Transverse colon (tissue), 4 donors: ENCODE measurements around the gene ZFP62. TPM values are rescaled to one million over a fixed set of nuclear protein-coding genes. Genes with fewer than 3 reads are reported as not detected.
A peak's percentile ranks its signal among the peaks of the same experiment; 100 is the strongest.
"Not testable (repeated sequence)": the region's sequence is repeated elsewhere in the genome, so short reads cannot be mapped to it uniquely, and the experiment has no call there.

ENCODE experiments used
- DNase-seq: peaks from one replicate; pipeline ENCODE4 v3.0.0-alpha.2; 2019
- H3K27ac ChIP-seq, 4 donors: fragments of 200-600 bp; sonication (generic); 2 replicates each; pipeline ENCODE4 v1.5.1; 2016 to 2018; ENCODE audit warnings: inconsistent platforms in 4 of 4
- H3K27me3 ChIP-seq: fragments of 200-600 bp; sonication (generic); 2 replicates; pipeline ENCODE4 v1.5.1; 2017; ENCODE audit warnings: inconsistent platforms
- H3K36me3 ChIP-seq, 4 donors: fragments of 200-600 bp; sonication (generic); 2 replicates each; pipeline ENCODE4 v1.5.1; 2017 to 2019; ENCODE audit warnings: inconsistent platforms in 4 of 4
- H3K4me1 ChIP-seq, 4 donors: fragments of 200-600 bp; sonication (generic); 2 replicates each; pipeline ENCODE4 v1.5.1; 2017 to 2020; ENCODE audit warnings: inconsistent platforms in 4 of 4
- H3K4me3 ChIP-seq, 4 donors: fragments of 200-600 bp; sonication (generic); 1 replicate in 1 of 4; 2 replicates in 3 of 4; pipeline versions ENCODE4 v1.5.1 to v1.6.1; 2017 to 2019; ENCODE audit warnings: inconsistent platforms in 4 of 4
- H3K9me3 ChIP-seq, 2 donors: fragments of 200-600 bp; sonication (generic); 2 replicates each; pipeline ENCODE4 v1.5.1; 2017 to 2019; ENCODE audit warnings: inconsistent platforms in 2 of 2
- CTCF ChIP-seq, 5 experiments: fragments of 200-600 bp in 3 of 5; fragments of 450-650 bp in 2 of 5; sonication (generic) in 3 of 5; IDR thresholded peaks; 1 replicate in 2 of 5; 2 replicates in 3 of 5; pipeline ENCODE4 v1.5.1; 2016 to 2017; ENCODE audit warnings: antibody characterized with exemption in 5 of 5, inconsistent platforms in 3 of 5, mild to moderate bottlenecking in 2 of 5, moderate library complexity in 1 of 5
- EP300 ChIP-seq: sonication (generic); formaldehyde crosslinking; IDR thresholded peaks from one replicate; pipeline ENCODE4 v1.6.1; 2017; ENCODE audit warnings: antibody characterized with exemption, low read depth
- POLR2A ChIP-seq: fragments of 450-650 bp; IDR thresholded peaks from one replicate; pipeline ENCODE4 v1.6.1; 2016; ENCODE audit warnings: antibody characterized with exemption, mild to moderate bottlenecking, moderate library complexity
- POLR2AphosphoS5 ChIP-seq, 3 donors: sonication (generic); formaldehyde crosslinking; IDR thresholded peaks; one replicate each; pipeline ENCODE4 v1.6.1; 2016; ENCODE audit warnings: antibody characterized with exemption in 3 of 3
- WGBS, 2 donors: methylation state at CpG; one replicate each; pipeline ENCODE4 v1.1.5; 2018; ENCODE audit warnings: low coverage in 1 of 2; 5-methylcytosine and 5-hydroxymethylcytosine counted together
- in situ Hi-C, 4 donors: fragments of 200-750 bp; cut with MboI; loops; one replicate each; pipeline versions ENCODE4 v1.15.0 to v1.15.1; 2017; ENCODE audit warnings: low sequenced_read_pairs in 3 of 4, low pct_ligation_motif_present in 1 of 4, low pct_unique_long_range_greater_than_20kb in 1 of 4
- intact Hi-C: fragments of 100-400 bp; cut with DNase I; formaldehyde crosslinking; loops from one replicate; pipeline ENCODE4 v1.15.1; 2023; ENCODE audit warnings: low total_unique reads
- total RNA-seq, 4 donors: library from RNA; depleted of rRNA; stranded (reverse); fragments of >200 nt; gene quantifications; one replicate each; pipeline ENCODE4 v1.1.0, GENCODE V29; 2016

ZFP62 gene
- total RNA-seq, 4 donors from 2014 or later: 4.1 to 35.7 (median 26.9) TPM

DNA sequence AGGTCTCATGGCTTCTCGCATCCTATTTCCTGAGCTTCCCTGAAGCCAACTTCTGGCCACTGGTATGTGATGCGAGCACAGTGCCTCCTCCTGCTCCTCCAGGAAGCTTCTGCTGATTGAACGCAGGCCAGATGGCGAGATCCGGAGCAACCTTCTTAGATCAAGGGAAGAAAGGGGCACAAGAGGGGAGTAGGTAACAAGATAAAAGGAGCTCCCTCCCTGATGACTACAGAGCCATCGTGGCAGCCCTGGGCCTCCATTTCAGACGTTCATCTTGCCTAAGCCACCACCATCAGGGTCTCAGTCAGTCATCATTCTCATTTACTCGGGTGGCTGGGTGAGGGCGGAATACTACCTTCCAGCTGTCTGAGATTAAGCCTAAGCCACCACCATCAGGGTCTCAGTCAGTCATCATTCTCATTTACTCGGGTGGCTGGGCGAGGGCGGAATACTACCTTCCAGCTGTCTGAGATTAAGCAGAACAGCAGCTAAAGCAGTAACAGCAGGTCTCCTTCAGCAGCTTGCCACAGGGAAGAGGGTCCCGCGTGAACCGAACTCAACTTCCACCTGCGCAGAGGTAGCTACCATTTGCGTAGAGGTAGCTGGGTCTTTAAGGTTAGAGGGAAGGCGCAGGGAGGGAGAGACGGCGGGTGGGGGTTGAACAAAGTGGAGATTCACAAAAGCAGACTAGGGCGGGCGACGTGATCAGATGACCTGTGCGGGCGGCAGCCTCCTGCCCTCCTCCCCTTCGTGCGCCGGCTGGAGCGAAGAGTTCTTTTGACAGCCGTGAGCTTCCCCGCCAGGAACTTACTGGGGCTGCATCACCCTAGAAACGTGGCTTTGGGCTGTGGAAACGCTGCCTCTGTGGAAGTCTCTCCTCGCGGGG lies 30.6 kb downstream of the ZFP62 start:
- TF ChIP-seq POLR2A (peak; percentile 77), CTCF (IDR thresholded peaks at IDR 0.05) (no peak), POLR2AphosphoS5 (IDR thresholded peaks at IDR 0.05) (peak in 2 of 3 donors; percentile 76 to 81)
- in situ Hi-C loops (no loop called here), intact Hi-C loops (no loop called here)
- no peaks in the 10 kb centered on the region for H3K27me3 ChIP-seq
- WGBS, 2 donors: 11% methylated on average over 35 of the region's 35 CpGs; no CpG with 5 or more reads in 1 of the 2 donors
- peaks cover 5 to 42% (median 15%) of the 10 kb centered on the region in 4 donors for H3K4me1 ChIP-seq
- peak overlapping the region; percentile 75 to 93 (median 88) for H3K4me3 ChIP-seq
- no peaks in the 10 kb centered on the region for H3K36me3 ChIP-seq
- peak overlapping the region; percentile 99 for H3K27ac ChIP-seq
- no peaks in the 10 kb centered on the region for H3K9me3 ChIP-seq
- peak; percentile 85 for DNase-seq

GRCh38 chr5:180829726-180830125 lies 31.4 kb downstream of the ZFP62 start:
- H3K9me3 ChIP-seq: no peaks in the 10 kb centered on the region
- no peak for DNase-seq
- peak overlapping the region in 1 of 4 donors; percentile 75 for H3K4me3 ChIP-seq
- peaks cover 5 to 49% (median 15%) of the 10 kb centered on the region in 4 donors for H3K4me1 ChIP-seq
- TF ChIP-seq POLR2AphosphoS5 (IDR thresholded peaks at IDR 0.05) (no peak), POLR2A (no peak), EP300 (no peak)
- in situ Hi-C loops: no loop called here
- H3K36me3 ChIP-seq: no peaks in the 10 kb centered on the region
- intact Hi-C loops: no loop called here
- no peaks in the 10 kb centered on the region for H3K27me3 ChIP-seq
- peak overlapping the region; percentile 99 for H3K27ac ChIP-seq
- 92 to 100% methylated on average over 1 to 5 of the region's 5 CpGs for WGBS, 2 donors

DNA sequence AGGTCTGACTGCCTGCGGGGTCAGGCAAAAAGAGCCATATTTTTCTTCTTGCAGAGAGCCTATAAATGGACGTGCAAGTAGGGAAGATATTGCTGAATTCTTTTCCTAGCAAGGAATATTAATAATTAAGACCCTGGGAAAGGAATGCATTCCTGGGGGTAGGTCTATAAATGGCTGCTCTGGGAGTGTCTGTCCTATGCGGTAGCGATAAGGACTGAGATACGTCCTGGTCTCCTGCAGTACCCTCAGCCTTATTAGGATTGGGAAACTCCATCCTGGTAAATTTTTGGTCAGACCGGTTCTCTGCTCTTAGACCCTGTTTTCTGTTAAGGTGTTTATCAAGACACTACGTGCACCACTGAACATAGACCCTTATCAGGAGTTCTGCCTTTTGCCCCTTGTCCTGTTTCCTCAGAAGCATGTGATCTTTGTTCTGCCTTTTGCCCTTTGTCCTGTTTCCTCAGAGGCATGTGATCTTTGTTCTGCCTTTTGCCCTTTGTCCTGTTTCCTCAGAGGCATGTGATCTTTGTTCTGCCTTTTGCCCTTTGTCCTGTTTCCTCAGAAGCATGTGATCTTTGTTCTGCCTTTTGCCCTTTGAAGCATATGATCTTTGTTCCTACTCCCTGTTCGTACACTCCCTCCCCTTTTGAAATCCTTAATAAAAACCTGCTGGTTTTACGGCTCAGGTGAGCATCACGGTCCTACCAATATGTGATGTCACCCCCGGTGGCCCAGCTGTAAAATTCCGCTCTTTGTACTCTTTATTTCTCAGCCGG lies 32.1 kb downstream of the ZFP62 start:
- in situ Hi-C loops, H3K4me3 ChIP-seq, DNase-seq, H3K27me3 ChIP-seq, H3K9me3 ChIP-seq, H3K36me3 ChIP-seq, intact Hi-C loops: not testable (repeated sequence)
- H3K4me1 ChIP-seq: peaks cover 5 to 57% (median 15%) of the 10 kb centered on the region in 4 donors
- peak overlapping the region; percentile 99 for H3K27ac ChIP-seq
- TF ChIP-seq POLR2AphosphoS5 (IDR thresholded peaks at IDR 0.05): peak in 1 of 3 donors; percentile 48
- whole genome bisulfite sequencing, 2 donors: 81 to 86% methylated on average over 13 of the region's 13 CpGs

DNA sequence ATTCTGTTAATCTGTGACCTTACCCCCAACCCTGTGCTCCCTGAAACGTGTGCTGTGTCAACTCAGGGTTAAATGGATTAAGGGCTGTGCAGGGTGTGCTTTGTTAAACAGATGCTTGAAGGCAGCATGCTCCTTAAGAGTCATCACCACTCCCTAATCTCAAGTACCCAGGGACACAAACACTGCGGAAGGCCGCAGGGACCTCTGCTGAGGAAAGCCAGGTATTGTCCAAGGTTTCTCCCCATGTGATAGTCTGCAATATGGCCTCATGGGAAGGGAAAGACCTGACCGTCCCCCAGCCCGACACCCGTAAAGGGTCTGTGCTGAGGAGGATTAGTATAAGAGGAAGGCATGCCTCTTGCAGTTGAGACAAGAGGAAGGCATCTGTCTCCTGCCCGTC lies 33.7 kb downstream of the ZFP62 start:
- H3K27ac ChIP-seq, intact Hi-C loops, H3K9me3 ChIP-seq, H3K36me3 ChIP-seq, DNase-seq, in situ Hi-C loops, H3K4me3 ChIP-seq, H3K27me3 ChIP-seq: not testable (repeated sequence)
- WGBS, 2 donors: 81 to 100% methylated on average over 1 to 7 of the region's 7 CpGs
- H3K4me1 ChIP-seq: peaks cover 5 to 53% (median 11%) of the 10 kb centered on the region in 4 donors

GRCh38 chr5:180825768-180826525 lies 35.1 kb downstream of the ZFP62 start:
- intact Hi-C loops: no loop called here
- Histone ChIP-seq H3K36me3 (no peaks in the 10 kb centered on the region), H3K9me3 (no peaks in the 10 kb centered on the region), H3K27me3 (no peaks in the 10 kb centered on the region), H3K27ac (peak overlapping the region; percentile 9 to 32 (median 28)), H3K4me3 (no peak overlapping the region), H3K4me1 (peaks cover 4 to 49% (median 7%) of the 10 kb centered on the region in 4 donors)
- in situ Hi-C loops: no loop called here
- TF ChIP-seq POLR2AphosphoS5 (IDR thresholded peaks at IDR 0.05) (peak in 2 of 3 donors; percentile 7 to 32), POLR2A (no peak)
- WGBS, 2 donors: 75 to 82% methylated on average over 2 to 3 of the region's 3 CpGs
- peak; percentile 65 for DNase-seq
